Upper lobe of left lung (tissue), 6 donors: ENCODE data around the gene PTPRM. TPM values are rescaled to one million over a fixed set of nuclear protein-coding genes. Genes with fewer than 3 reads are reported as not detected.
A peak's percentile ranks its signal among the peaks of the same experiment; 100 is the strongest.

Source experiments
- ATAC-seq, 2 donors: fragments of 200-7000 bp; cut with Tn5 transposase; one replicate each; pipeline ENCODE4 v1.9.1; 2022; ENCODE audit warnings: mild to moderate bottlenecking in 2 of 2, moderate library complexity in 2 of 2; ENCODE audit not compliant: low FRiP score in 2 of 2
- DNase-seq, 2 donors: peaks; one replicate each; pipeline ENCODE4 v3.0.0-alpha.2; 2019 to 2020
- H3K27ac ChIP-seq, 4 donors: fragments of 200-600 bp; sonication (generic); one replicate each; pipeline ENCODE4 v1.5.1; 2016 to 2019
- H3K27me3 ChIP-seq, 4 donors: fragments of 200-600 bp; sonication (generic); one replicate each; pipeline ENCODE4 v1.5.1; 2017 to 2019
- H3K36me3 ChIP-seq, 4 donors: fragments of 200-600 bp; sonication (generic); one replicate each; pipeline ENCODE4 v1.5.1; 2016 to 2019
- H3K4me1 ChIP-seq, 4 donors: fragments of 200-600 bp; sonication (generic); one replicate each; pipeline ENCODE4 v1.5.1; 2018 to 2019
- H3K4me3 ChIP-seq, 4 donors: fragments of 200-600 bp; sonication (generic); one replicate each; pipeline ENCODE4 v1.5.1; 2017 to 2019; ENCODE audit warnings: mild to moderate bottlenecking in 2 of 4, moderate library complexity in 1 of 4
- H3K9me3 ChIP-seq, 4 donors: fragments of 200-600 bp; sonication (generic); one replicate each; pipeline ENCODE4 v1.5.1; 2018 to 2019
- EP300 ChIP-seq, 4 donors: sonication (generic); formaldehyde crosslinking; IDR thresholded peaks; one replicate each; pipeline ENCODE4 v1.5.1; 2017; ENCODE audit warnings: antibody characterized with exemption in 4 of 4, control low read depth in 2 of 4
- POLR2A ChIP-seq, 4 donors: fragments of 450-650 bp; IDR thresholded peaks; one replicate each; pipeline ENCODE4 v1.5.1; 2016 to 2017; ENCODE audit warnings: antibody characterized with exemption in 4 of 4, mild to moderate bottlenecking in 2 of 4
- POLR2AphosphoS5 ChIP-seq, 2 donors: sonication (generic); formaldehyde crosslinking; IDR thresholded peaks; one replicate each; pipeline ENCODE4 v1.5.1; 2017; ENCODE audit warnings: antibody characterized with exemption in 2 of 2
- WGBS, 2 donors: methylation state at CpG; one replicate each; pipeline ENCODE4 v1.1.5; 2017 to 2018; 5-methylcytosine and 5-hydroxymethylcytosine counted together
- total RNA-seq, 6 donors: library from RNA; depleted of rRNA in 4 of 6; stranded (reverse); fragments of >200 nt in 4 of 6; gene quantifications; one replicate each; pipeline versions ENCODE4 v1.1.0 to v1.2.1, GENCODE V29; 2016 to 2021
- TF ChIP-seq, protein P1 (sequence below), 6 experiments: fragments of 450-650 bp in 4 of 6; fragments of 200-600 bp in 2 of 6; sonication (generic) in 2 of 6; IDR thresholded peaks; one replicate each; pipeline ENCODE4 v1.5.1; 2016 to 2019; ENCODE audit warnings: antibody characterized with exemption in 6 of 6
- donor health status: DM: no; HTN: no; CAD: no; lungs with moderate emphysema.
- donor health status: DM: no; HTN: yes; CAD: no; lungs with severe emphysema.

Gene PTPRM
- total RNA-seq, 6 donors from 2014 or later = 82.0 to 201 (median 154) TPM

GRCh38 chr18:8326763-8327394, 759.8 kb downstream of the PTPRM start:
- TF ChIP-seq, protein P1, sequence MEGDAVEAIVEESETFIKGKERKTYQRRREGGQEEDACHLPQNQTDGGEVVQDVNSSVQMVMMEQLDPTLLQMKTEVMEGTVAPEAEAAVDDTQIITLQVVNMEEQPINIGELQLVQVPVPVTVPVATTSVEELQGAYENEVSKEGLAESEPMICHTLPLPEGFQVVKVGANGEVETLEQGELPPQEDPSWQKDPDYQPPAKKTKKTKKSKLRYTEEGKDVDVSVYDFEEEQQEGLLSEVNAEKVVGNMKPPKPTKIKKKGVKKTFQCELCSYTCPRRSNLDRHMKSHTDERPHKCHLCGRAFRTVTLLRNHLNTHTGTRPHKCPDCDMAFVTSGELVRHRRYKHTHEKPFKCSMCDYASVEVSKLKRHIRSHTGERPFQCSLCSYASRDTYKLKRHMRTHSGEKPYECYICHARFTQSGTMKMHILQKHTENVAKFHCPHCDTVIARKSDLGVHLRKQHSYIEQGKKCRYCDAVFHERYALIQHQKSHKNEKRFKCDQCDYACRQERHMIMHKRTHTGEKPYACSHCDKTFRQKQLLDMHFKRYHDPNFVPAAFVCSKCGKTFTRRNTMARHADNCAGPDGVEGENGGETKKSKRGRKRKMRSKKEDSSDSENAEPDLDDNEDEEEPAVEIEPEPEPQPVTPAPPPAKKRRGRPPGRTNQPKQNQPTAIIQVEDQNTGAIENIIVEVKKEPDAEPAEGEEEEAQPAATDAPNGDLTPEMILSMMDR (IDR thresholded peaks at IDR 0.05) = no peak
- TF ChIP-seq POLR2AphosphoS5 (IDR thresholded peaks at IDR 0.05) = no peak
- no peak for TF ChIP-seq EP300 (IDR thresholded peaks at IDR 0.05)
- TF ChIP-seq POLR2A (IDR thresholded peaks at IDR 0.05) = no peak
- no peaks in the 10 kb centered on the region for H3K36me3 ChIP-seq
- H3K9me3 ChIP-seq = no peaks in the 10 kb centered on the region
- DNase-seq (no peak), ATAC-seq (peak in 1 of 2 donors; percentile 8)
- peaks cover 0 to 9% (median 4%) of the 10 kb centered on the region in 4 donors for H3K4me1 ChIP-seq
- H3K27ac ChIP-seq = no peak overlapping the region
- no peak overlapping the region for H3K4me3 ChIP-seq
- H3K27me3 ChIP-seq = no peaks in the 10 kb centered on the region
- WGBS, 2 donors = 88 to 100% methylated on average over 1 of the region's 1 CpG

- Histone ChIP-seq H3K27me3 (no peaks in the 10 kb centered on the region), H3K4me1 (peaks cover 0 to 9% (median 4%) of the 10 kb centered on the region in 4 donors), H3K4me3 (no peak overlapping the region), H3K36me3 (no peaks in the 10 kb centered on the region), H3K27ac (no peak overlapping the region), H3K9me3 (no peaks in the 10 kb centered on the region)
- DNase-seq (no peak), ATAC-seq (no peak)
- TF ChIP-seq, protein P1 (IDR thresholded peaks at IDR 0.05) = no peak
- no peak for TF ChIP-seq POLR2A (IDR thresholded peaks at IDR 0.05)
- no peak for TF ChIP-seq EP300 (IDR thresholded peaks at IDR 0.05)
- no peak for TF ChIP-seq POLR2AphosphoS5 (IDR thresholded peaks at IDR 0.05)
- 30 to 34% methylated on average over 2 of the region's 2 CpGs for WGBS, 2 donors
Measured at GRCh38 chr18:8328126-8328525, 761.0 kb downstream of the PTPRM start.

DNA sequence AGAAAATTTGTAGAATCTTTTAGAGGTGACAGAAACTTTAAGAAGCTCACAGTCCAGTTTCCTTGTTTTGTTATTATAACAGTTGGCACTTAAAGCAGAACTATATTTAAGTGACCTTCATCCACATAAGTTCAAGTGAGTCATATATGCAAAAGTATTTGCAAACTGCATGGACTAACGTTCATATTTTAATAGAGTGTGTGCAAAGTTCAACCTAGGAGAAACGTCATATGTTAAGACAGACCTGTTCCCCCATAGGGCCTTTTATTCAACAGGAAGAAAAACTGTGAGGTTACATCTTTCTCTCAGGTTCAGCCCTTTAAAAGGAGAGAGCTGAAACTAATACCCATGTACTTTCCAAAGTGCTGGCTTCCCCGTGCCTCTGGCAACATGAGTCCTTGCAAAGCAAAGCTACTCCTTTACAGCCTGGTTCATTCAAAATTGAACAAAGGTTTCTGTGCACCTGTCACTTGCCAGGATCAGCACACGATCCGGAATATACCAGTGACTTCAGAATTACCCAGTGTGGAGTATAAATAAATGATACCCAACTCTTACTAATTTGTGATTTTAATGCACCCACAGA, 762.2 kb downstream of the PTPRM start:
- Histone ChIP-seq H3K27me3 (no peaks in the 10 kb centered on the region), H3K27ac (no peak overlapping the region), H3K4me1 (peaks cover 0 to 9% (median 4%) of the 10 kb centered on the region in 4 donors), H3K36me3 (no peaks in the 10 kb centered on the region), H3K9me3 (no peaks in the 10 kb centered on the region), H3K4me3 (no peak overlapping the region)
- ATAC-seq (no peak), DNase-seq (no peak)
- TF ChIP-seq, protein P1 (IDR thresholded peaks at IDR 0.05) = no peak
- TF ChIP-seq POLR2A (IDR thresholded peaks at IDR 0.05) (no peak), EP300 (IDR thresholded peaks at IDR 0.05) (no peak), POLR2AphosphoS5 (IDR thresholded peaks at IDR 0.05) (no peak)
- 68 to 71% methylated on average over 5 of the region's 5 CpGs for WGBS, 2 donors

DNA sequence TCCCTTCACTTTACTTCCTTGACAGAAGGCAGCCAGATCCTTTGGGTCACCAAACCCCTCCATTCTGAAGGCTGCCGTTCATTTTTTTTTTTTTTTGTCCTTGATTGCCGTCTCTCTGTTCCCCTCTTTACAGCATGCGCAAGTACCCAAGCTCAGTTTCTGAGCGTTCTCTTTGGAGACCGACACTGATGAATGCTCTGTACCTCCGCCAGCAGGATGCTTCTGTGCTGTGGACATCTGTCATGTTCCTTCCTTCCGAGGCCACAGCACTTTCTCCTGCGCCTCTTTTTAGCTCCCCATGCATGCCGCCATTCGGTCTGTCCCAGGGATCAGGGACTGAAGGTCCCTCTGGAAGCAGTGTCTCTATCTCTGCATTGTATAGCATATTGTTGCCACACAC, 763.5 kb downstream of the PTPRM start:
- TF ChIP-seq, protein P1 (IDR thresholded peaks at IDR 0.05) = no peak
- TF ChIP-seq EP300 (IDR thresholded peaks at IDR 0.05) (no peak), POLR2AphosphoS5 (IDR thresholded peaks at IDR 0.05) (no peak), POLR2A (IDR thresholded peaks at IDR 0.05) (no peak)
- ATAC-seq (no peak), DNase-seq (no peak)
- no peaks in the 10 kb centered on the region for H3K9me3 ChIP-seq
- no peaks in the 10 kb centered on the region for H3K36me3 ChIP-seq
- no peak overlapping the region for H3K27ac ChIP-seq
- no peaks in the 10 kb centered on the region for H3K27me3 ChIP-seq
- peaks cover 0 to 9% (median 4%) of the 10 kb centered on the region in 4 donors for H3K4me1 ChIP-seq
- H3K4me3 ChIP-seq = no peak overlapping the region
- WGBS, 2 donors = 77 to 78% methylated on average over 10 of the region's 10 CpGs
